Mucosa of rectum (tissue), 2 donors: ENCODE results near the gene STAT4.

Experiments used
- H3K27ac ChIP-seq, 2 donors: one replicate each; pipeline ENCODE4 v1.7.0; 2013; ENCODE audit warnings: inconsistent platforms in 2 of 2, low read depth in 2 of 2, low read length in 2 of 2
- H3K27me3 ChIP-seq, 2 donors: one replicate each; pipeline ENCODE4 v1.7.0; 2013; ENCODE audit warnings: low read length in 2 of 2; ENCODE audit not compliant: control insufficient read depth in 2 of 2, insufficient read depth in 2 of 2
- H3K36me3 ChIP-seq, 2 donors: one replicate each; pipeline ENCODE4 v1.7.0; 2013; ENCODE audit warnings: low read length in 2 of 2; ENCODE audit not compliant: control insufficient read depth in 2 of 2, insufficient read depth in 2 of 2
- H3K4me1 ChIP-seq, 2 donors: one replicate each; pipeline ENCODE4 v1.7.0; 2013; ENCODE audit warnings: low read length in 2 of 2, mild to moderate bottlenecking in 1 of 2; ENCODE audit not compliant: control insufficient read depth in 2 of 2, insufficient read depth in 2 of 2
- H3K4me3 ChIP-seq, 2 donors: one replicate each; pipeline ENCODE4 v1.7.0; 2013; ENCODE audit warnings: low read length in 2 of 2
- H3K9ac ChIP-seq, 2 donors: one replicate each; pipeline ENCODE4 v1.7.0; 2013; ENCODE audit warnings: low read length in 2 of 2, low read depth in 1 of 2, mild to moderate bottlenecking in 1 of 2
- H3K9me3 ChIP-seq, 2 donors: one replicate each; pipeline ENCODE4 v1.7.0; 2013; ENCODE audit warnings: low read length in 2 of 2; ENCODE audit not compliant: control insufficient read depth in 2 of 2
- donor health status: healthy.
- donor health status: Normal muscosa, but diverticular disease.

Gene STAT4

DNA sequence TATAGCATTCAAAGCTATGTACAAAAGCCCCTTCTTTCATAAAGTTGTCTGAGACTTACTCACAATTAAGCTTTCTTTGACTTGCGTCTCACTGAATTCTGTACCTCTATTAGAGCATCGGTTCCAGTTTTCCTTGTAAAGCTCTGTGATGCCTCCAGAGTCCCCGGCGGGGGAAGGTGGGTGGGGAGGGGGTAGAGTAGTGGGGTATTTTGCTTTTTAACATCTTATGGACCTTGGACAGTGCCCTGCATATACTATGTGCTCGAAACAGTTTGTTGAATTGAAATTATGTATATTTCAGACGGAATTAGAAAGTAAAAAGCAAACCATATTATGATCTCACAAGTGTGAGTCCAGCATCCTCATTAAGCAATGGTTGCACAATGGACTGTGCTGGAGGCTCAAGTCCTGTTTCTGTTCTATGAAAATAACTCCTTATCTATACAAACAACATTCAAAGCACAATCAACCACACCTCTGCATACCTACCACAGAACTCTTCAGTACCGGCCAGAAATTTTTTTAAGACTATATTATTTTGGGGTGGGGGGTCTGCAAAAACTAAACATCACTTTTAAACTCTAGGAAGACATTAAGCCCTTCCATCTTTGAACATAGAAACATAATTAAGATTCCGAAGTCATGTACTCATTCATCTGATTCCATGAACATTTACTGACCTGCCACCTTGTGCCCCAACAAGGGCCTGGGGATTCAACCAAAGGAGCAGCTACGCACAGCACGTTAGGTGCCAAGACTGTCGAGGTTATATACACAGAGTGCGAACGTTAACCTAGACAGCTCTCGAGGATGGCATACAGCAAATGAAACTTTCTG is 137.7 kb downstream of the STAT4 start:
- H3K4me1 ChIP-seq: peaks cover 18 to 22% of the 10 kb centered on the region in 2 donors
- H3K9me3 ChIP-seq: no peaks in the 10 kb centered on the region
- H3K4me3 ChIP-seq: peak overlapping the region; percentile 75 to 100
- H3K36me3 ChIP-seq: peaks cover 20 to 21% of the 10 kb centered on the region in 2 donors
- H3K9ac ChIP-seq: peak overlapping the region; percentile 70 to 93
- peak overlapping the region; percentile 88 to 92 for H3K27ac ChIP-seq
- H3K27me3 ChIP-seq: no peaks in the 10 kb centered on the region

DNA sequence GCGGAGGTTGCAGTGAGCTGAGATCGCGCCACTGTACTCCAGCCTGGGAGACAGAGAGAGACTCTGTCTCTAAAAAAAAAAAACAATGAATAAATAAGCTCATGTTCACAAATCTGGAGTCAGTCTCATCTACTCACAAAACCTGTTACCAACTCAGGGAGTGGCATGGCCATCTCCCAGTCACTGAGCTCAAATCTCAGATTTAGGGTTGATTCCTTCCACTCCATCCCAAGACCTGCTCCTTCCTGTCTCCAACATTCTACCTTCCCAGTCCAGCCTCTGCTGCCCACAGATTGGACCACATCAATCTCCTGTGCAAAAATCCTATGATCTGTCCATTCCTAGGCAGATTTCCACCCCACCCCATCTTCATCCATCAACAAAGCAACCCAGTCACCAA is 138.4 kb downstream of the STAT4 start:
- H3K27ac ChIP-seq: no peak overlapping the region
- no peaks in the 10 kb centered on the region for H3K9me3 ChIP-seq
- no peaks in the 10 kb centered on the region for H3K27me3 ChIP-seq
- no peak overlapping the region for H3K9ac ChIP-seq
- peak overlapping the region; percentile 75 to 100 for H3K4me3 ChIP-seq
- peaks cover 18 to 22% of the 10 kb centered on the region in 2 donors for H3K4me1 ChIP-seq
- H3K36me3 ChIP-seq: peaks cover 26% of the 10 kb centered on the region in 2 donors

DNA sequence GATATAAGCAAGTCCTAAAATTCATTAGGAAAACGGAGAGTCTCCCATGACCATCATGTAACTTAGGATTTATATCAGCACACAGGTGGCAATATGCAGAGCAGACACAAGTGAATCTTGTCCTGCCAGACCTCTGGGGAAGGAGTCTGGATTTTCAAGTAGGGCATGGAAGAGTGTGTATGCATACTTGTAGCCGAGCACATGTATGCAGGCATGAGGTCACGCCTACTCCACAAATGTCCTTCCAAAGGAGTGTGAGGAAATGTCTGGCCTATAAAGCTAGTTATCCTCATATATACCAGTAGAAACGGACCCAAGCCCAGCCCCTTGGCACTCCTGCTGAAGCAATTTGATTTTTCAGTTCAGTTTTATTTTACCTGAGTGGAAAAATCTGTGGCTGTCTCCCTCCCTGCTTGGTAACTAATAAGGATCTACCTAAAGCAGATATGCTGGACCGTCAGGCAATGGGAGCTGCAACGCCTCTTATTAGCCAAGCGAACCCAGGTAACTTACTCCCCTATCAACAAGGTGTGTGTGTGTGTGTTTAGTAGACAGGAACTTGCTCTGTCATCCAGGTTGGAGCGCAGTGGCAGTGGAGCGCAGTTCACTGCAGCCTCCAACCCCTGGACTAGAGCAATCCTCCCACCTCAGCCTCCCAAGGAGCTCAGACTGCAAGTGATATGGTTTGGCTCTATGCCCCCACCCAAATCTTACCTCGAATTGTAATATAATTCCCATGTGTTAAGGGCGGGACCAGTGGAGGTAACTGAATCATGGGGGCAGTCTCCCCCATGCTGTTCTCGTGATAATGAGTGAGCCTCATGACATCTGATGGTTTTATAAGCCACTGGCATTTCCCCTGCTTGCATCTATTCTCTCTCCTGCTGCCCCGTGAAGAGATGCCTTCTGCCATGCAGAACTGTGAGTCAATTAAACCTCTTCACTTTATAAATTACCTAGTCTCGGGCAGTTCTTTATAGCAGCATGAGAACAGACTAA is 139.6 kb downstream of the STAT4 start:
- Histone ChIP-seq H3K36me3 (peaks cover 37 to 38% of the 10 kb centered on the region in 2 donors), H3K27ac (no peak overlapping the region), H3K4me3 (peak overlapping the region in 1 of 2 donors; percentile 27), H3K4me1 (peaks cover 18 to 22% of the 10 kb centered on the region in 2 donors), H3K9ac (peak overlapping the region in 1 of 2 donors; percentile 8), H3K9me3 (no peaks in the 10 kb centered on the region), H3K27me3 (no peaks in the 10 kb centered on the region)

DNA sequence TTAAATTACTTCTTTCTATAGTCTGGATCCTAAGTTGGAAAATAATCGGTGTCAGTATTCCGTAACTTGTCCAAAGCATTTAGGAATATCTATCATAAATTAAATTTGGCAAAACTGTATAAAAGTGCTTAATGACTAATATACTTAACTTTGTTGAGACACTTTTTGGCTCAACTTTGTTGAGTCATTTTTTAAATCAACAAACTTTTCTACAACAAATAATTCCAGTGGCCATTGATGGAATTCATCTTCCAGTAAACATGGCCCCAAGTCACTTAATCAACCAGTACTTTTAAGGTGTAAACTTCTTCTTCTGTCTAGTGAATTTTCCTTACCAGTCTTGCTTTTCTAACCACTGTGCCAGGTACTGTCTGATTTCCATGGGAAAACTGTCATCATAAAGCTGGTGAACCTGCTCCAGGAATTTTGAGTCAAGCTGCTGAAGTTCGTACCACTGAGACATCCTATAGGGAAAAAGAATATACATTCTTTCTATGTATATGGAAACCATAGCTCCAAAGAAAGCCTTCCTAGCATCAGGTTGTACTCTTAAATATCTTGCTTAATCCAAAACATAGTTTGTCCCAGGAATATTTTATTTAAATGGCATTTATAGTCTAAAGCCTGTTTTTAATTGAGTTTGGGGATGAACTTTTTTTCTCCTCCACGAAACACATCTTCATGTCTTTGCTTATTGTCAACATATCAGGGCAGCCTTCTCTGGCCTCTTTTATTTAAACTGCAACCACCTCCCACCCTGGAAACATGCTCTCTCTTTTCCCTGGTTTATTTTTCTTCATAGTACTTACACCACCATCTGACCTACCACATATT is 141.0 kb downstream of the STAT4 start:
- Histone ChIP-seq H3K27ac (no peak overlapping the region), H3K9me3 (no peaks in the 10 kb centered on the region), H3K9ac (no peak overlapping the region), H3K4me3 (no peak overlapping the region), H3K27me3 (no peaks in the 10 kb centered on the region), H3K36me3 (peaks cover 51% of the 10 kb centered on the region in 2 donors), H3K4me1 (peaks cover 17 to 20% of the 10 kb centered on the region in 2 donors)

DNA sequence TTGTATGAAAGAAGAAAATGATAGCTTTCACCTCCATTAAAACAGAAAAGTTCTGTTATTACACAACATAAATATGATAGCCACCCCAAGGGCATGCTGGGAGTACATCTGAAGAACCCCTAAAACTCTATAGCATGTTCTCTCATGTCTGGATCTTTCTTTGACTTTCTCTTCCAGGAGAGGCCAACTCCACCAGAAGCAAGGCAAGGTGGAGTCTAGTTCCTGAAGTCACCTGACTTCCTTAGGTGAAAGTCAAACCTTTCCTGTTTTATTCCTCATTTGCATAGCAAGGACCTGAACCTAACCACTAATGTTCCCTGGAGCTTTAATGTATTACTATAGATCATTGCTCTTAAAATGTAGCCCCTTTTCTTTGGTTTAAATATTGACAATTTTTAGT is 142.5 kb downstream of the STAT4 start:
- H3K4me3 ChIP-seq: no peak overlapping the region
- H3K9ac ChIP-seq: no peak overlapping the region

DNA sequence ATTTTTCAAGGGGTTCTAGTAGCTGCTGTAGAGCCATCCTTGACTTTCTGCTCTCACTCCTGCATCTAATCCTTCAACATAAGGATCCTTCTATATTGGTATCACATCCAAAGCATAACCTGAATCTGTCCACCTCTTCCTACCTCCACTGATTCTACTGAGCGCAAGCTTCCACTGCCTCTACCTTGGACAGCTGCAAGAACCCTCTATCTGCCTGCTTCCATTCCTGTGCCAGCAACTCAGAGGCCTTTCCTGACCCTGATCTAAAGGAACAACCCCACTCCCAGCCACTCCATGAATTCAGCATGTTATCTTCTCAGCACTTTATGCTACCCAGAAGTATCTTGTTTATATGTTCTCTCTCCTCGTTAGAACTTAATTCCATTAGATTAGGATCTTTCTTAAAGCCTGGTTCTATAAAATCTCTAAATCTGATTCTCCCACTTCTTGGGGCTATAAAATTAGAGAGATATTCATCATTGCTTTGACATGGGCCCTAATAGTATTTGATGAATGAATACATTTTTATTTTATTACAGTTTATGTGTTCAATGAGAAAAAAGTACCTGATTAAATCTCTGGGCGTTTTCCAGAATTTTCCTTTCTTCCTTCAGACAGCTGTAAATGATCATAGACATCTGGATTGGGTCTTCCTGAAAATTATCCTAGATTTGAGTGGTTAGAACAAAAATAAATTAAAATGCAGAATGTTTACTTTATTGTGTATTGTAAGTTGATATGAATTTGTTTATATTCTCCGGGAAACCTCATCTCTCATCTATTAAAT is 143.6 kb downstream of the STAT4 start:
- H3K27ac ChIP-seq: no peak overlapping the region
- H3K4me1 ChIP-seq: peaks cover 7 to 8% of the 10 kb centered on the region in 2 donors
- no peaks in the 10 kb centered on the region for H3K27me3 ChIP-seq
- H3K4me3 ChIP-seq: no peak overlapping the region
- H3K9me3 ChIP-seq: no peaks in the 10 kb centered on the region
- H3K36me3 ChIP-seq: peaks cover 75% of the 10 kb centered on the region in 2 donors
- H3K9ac ChIP-seq: no peak overlapping the region

More for the DNA sequence above, 142.5 kb downstream of the STAT4 start:
- no peak overlapping the region for H3K27ac ChIP-seq
- peaks cover 65 to 66% of the 10 kb centered on the region in 2 donors for H3K36me3 ChIP-seq
- H3K9me3 ChIP-seq: no peaks in the 10 kb centered on the region
- peaks cover 13 to 16% of the 10 kb centered on the region in 2 donors for H3K4me1 ChIP-seq
- no peaks in the 10 kb centered on the region for H3K27me3 ChIP-seq

DNA sequence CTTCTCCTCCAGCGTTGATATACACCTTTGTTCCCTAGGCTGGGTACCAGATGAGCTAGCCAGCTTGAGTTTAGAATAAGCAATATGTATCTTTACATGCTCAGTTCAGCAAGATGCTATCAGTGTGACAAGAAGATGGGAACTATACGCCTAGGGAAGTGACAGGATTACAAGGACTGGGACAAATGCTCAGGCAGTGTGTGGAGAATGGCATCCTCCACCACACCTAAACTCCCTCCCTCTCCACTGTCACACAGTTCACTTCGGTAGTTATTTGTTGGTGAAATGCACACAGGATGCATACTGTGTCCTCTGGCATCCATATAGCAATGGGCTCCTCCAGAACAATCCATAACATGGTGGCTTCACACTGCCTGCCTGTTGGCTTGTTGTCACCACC is 144.5 kb downstream of the STAT4 start:
- Histone ChIP-seq H3K4me3 (no peak overlapping the region), H3K9me3 (no peaks in the 10 kb centered on the region), H3K27me3 (no peaks in the 10 kb centered on the region), H3K4me1 (peaks cover 4 to 8% of the 10 kb centered on the region in 2 donors), H3K27ac (no peak overlapping the region), H3K36me3 (peaks cover 82 to 84% of the 10 kb centered on the region in 2 donors), H3K9ac (no peak overlapping the region)

DNA sequence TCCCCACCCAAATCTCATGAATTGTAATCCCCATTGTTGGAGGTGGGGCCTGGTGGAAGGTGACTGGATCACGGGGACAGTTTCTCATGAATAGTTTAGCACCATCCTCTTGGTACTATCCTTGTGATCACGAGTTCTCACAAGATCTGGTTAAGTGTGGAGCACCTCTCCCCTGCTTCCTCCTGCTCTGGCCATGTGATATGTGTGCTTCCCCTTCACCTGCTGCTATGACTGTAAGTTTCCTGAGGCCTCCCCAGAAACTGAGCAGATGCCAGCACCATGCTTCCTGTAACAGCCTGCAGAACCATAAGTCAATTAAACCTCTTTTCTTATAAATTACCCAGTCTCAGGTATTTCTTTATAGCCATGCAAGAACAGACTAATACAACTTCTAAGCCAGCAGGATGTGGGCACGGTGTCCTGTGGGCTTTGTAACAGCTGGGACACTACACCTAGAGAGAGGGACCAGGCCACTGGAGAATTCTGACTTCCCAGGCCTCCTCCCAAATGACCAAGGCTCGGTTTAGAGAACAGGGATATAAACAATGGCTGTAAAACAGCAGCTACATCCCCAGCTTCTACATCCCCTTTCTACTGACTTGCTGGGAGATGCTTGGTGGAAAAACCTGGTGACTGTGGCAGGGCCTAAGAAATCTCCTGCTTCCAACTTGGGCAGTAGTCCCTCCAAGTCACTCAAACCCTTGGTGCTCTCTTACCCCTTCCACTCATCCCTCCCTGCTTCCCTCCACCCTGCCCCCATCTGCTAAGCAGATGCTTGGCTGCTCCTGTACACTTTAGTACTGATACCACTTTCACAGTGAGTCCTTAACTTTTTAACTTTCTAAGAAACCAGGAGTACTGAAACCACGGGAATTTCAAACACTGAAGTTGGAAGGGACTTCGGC is 147.1 kb downstream of the STAT4 start:
- Histone ChIP-seq H3K9me3 (no peaks in the 10 kb centered on the region), H3K4me3 (no peak overlapping the region), H3K36me3 (peaks cover 93 to 95% of the 10 kb centered on the region in 2 donors), H3K27me3 (no peaks in the 10 kb centered on the region), H3K4me1 (peaks cover 0 to under 1% of the 10 kb centered on the region in 2 donors), H3K9ac (no peak overlapping the region), H3K27ac (no peak overlapping the region)
